Naive B cell (primary cell): Measurements from ENCODE around the gene RACGAP1. TPM values are rescaled to one million over a fixed set of nuclear protein-coding genes. Genes with fewer than 3 reads are reported as not detected.

Experiments
- ATAC-seq, 2 donors: fragments of 150-1000 bp; cut with Tn5 transposase; 2 replicates each; pipeline ENCODE4 v1.10.0; 2021; ENCODE audit warnings: low read depth in 2 of 2, mild to moderate bottlenecking in 2 of 2, moderate library complexity in 2 of 2
- DNase-seq: peaks from one replicate; pipeline ENCODE4 v3.0.0; 2022
- H3K27ac Mint-ChIP-seq, 6 donors: one replicate each; pipeline ENCODE4 v1.8.0; 2020 to 2022; ENCODE audit warnings: mild to moderate bottlenecking in 6 of 6, mixed read lengths in 6 of 6, moderate library complexity in 5 of 6, inconsistent platforms in 2 of 6
- H3K27me3 Mint-ChIP-seq, 3 donors: one replicate each; pipeline ENCODE4 v1.8.0; 2021 to 2022; ENCODE audit warnings: mixed read lengths in 3 of 3, mild to moderate bottlenecking in 1 of 3
- H3K36me3 Mint-ChIP-seq, 2 donors: one replicate each; pipeline ENCODE4 v1.8.0; 2020 to 2022; ENCODE audit warnings: mixed read lengths in 2 of 2, inconsistent platforms in 1 of 2, mild to moderate bottlenecking in 1 of 2
- H3K4me1 Mint-ChIP-seq, 3 donors: one replicate each; pipeline ENCODE4 v1.8.0; 2020 to 2022; ENCODE audit warnings: mixed read lengths in 3 of 3, inconsistent platforms in 1 of 3, mild to moderate bottlenecking in 1 of 3, moderate library complexity in 1 of 3
- H3K4me3 Mint-ChIP-seq, 8 donors: one replicate each; pipeline ENCODE4 v1.8.0; 2020 to 2022; ENCODE audit warnings: mild to moderate bottlenecking in 8 of 8, mixed read lengths in 8 of 8, moderate library complexity in 8 of 8, inconsistent platforms in 2 of 8
- H3K9me3 Mint-ChIP-seq, 7 donors: one replicate each; pipeline ENCODE4 v1.8.0; 2020 to 2022; ENCODE audit warnings: mixed read lengths in 7 of 7, mild to moderate bottlenecking in 5 of 7, inconsistent platforms in 2 of 7, moderate library complexity in 1 of 7
- polyA plus RNA-seq, 6 donors: library from polyadenylated mRNA; unstranded; fragments of 300-500 nt; fragmentation: Illumina TruSeq; gene quantifications; one replicate each; pipeline ENCODE4 v1.2.3, GENCODE V29; 2021; ENCODE audit warnings: low read depth in 6 of 6

Gene RACGAP1
- polyA plus RNA-seq, 6 donors from 2014 or later, result 4.7 to 9.0 (median 8.7) TPM; not detected in 1

DNA sequence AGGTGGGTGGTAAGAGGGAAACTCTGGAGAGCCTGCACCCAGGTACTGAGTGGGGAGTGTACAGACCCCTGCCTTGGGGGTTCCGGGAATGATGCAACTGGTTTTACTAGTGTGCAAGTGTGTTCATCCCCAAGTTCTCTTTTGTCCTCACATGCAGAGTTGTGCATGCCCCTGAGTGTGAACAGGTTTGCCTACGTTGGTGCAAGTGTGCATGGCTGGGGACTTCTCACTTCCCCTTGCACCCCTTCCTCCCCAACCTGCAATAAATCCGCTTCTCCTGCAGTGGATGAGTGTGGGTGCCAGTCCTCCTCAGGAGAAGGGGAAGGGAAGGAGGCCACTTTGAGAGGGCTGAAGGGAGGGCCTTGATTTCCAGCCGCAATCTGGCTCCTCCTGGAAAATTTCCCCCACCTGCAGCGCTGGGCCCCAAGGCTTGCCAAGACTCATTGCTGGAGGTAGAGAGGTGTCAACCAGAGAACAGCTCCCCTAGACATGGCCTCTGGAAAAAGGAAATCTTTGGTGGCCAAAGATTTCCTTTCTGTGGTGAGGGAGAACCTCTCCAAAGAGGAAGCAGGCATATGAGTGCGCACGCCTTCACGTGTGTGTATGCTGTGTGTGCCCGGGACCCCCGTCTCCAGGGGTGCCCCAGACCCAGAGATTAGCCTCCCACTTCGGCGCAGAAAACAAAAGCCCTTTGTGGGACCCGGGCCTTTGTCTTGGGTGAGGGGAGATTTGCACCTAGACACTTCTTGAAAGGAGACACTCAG is 69.2 kb downstream of the RACGAP1 start:
- ATAC-seq, result peak in 1 of 2 donors; percentile 28

GRCh38 chr12:49954863-49955830 is 70.1 kb downstream of the RACGAP1 start:
- peak overlapping the region in 1 of 8 donors; percentile 47 for H3K4me3 Mint-ChIP-seq
- ATAC-seq (no peak), DNase-seq (no peak)
- no peak overlapping the region for H3K27ac Mint-ChIP-seq
- peaks cover 0 to 1% of the 10 kb centered on the region in 2 donors for H3K36me3 Mint-ChIP-seq
- H3K27me3 Mint-ChIP-seq, result peaks cover 65 to 72% (median 66%) of the 10 kb centered on the region in 3 donors
- peaks cover 1 to 4% (median 4%) of the 10 kb centered on the region in 3 donors for H3K4me1 Mint-ChIP-seq
- no peaks in the 10 kb centered on the region for H3K9me3 Mint-ChIP-seq

More for the DNA sequence above, 69.2 kb downstream of the RACGAP1 start:
- Mint-ChIP-seq H3K27ac (no peak overlapping the region), H3K4me3 (no peak overlapping the region), H3K4me1 (peaks cover 8 to 12% (median 11%) of the 10 kb centered on the region in 3 donors), H3K9me3 (peaks cover 0 to 4% (median 0%) of the 10 kb centered on the region in 7 donors), H3K36me3 (peaks cover 4 to 10% of the 10 kb centered on the region in 2 donors), H3K27me3 (peaks cover 73 to 77% (median 75%) of the 10 kb centered on the region in 3 donors)
- DNase-seq, result no peak

DNA sequence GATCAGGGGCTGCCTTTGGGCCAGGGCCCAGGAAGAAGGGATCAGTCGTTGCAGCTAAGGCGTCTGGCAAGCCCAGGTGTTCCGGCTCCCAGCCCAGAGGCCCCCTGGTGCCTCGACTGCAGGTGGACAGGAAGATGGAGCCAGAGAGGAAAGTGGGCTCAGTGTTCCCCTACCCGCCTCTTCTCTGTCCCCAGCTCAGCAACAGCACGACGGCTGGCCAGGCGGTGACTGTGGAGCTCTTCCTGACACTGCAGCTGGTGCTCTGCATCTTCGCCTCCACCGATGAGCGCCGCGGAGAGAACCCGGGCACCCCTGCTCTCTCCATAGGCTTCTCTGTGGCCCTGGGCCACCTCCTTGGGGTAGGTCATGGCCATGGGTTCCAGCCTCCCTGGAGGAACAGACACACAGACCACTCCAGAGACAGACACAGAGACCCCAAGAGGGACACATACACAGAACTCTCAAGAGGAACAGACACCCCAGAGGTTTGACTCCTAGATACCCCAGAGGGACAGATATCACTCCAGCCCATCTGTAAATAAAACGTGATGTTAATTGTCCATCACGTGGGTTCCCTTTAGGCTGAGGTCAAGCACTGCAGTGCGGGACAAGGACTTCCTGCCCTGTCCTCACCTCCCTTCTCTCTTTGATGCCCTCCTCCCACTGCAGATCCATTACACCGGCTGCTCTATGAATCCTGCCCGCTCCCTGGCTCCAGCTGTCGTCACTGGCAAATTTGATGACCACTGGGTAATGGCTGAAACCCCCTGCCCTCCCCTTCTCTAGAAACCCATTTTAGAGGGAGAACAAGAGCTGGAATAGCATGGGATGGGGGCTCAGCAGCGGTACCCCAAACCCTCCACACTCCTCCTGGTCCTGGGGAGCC is 71.1 kb downstream of the RACGAP1 start:
- Mint-ChIP-seq H3K27me3 (peaks cover 56 to 69% (median 65%) of the 10 kb centered on the region in 3 donors), H3K9me3 (no peaks in the 10 kb centered on the region), H3K36me3 (no peaks in the 10 kb centered on the region), H3K4me1 (peaks cover 0 to 3% (median 3%) of the 10 kb centered on the region in 3 donors), H3K4me3 (no peak overlapping the region), H3K27ac (no peak overlapping the region)
- ATAC-seq, result no peak
- DNase-seq, result no peak

GRCh38 chr12:49953151-49953550 is 72.1 kb downstream of the RACGAP1 start:
- no peak for DNase-seq

GRCh38 chr12:49952391-49953055 is 72.8 kb downstream of the RACGAP1 start:
- Mint-ChIP-seq H3K4me1 (peaks cover 0 to 3% (median 3%) of the 10 kb centered on the region in 3 donors), H3K9me3 (no peaks in the 10 kb centered on the region), H3K36me3 (no peaks in the 10 kb centered on the region), H3K27ac (no peak overlapping the region), H3K27me3 (peaks cover 46 to 67% (median 51%) of the 10 kb centered on the region in 3 donors), H3K4me3 (no peak overlapping the region)
- DNase-seq, result no peak
- ATAC-seq, result no peak

More at GRCh38 chr12:49953151-49953550, 72.1 kb downstream of the RACGAP1 start:
- no peak for ATAC-seq
- no peak overlapping the region for H3K27ac Mint-ChIP-seq
- no peak overlapping the region for H3K4me3 Mint-ChIP-seq
- H3K36me3 Mint-ChIP-seq, result no peaks in the 10 kb centered on the region
- no peaks in the 10 kb centered on the region for H3K9me3 Mint-ChIP-seq
- H3K4me1 Mint-ChIP-seq, result peaks cover 0 to 3% (median 3%) of the 10 kb centered on the region in 3 donors
- H3K27me3 Mint-ChIP-seq, result peaks cover 52 to 67% (median 55%) of the 10 kb centered on the region in 3 donors

- H3K4me3 Mint-ChIP-seq, result no peak overlapping the region
- ATAC-seq (no peak), DNase-seq (no peak)
- H3K36me3 Mint-ChIP-seq, result no peaks in the 10 kb centered on the region
- peaks cover 0 to 3% (median 2%) of the 10 kb centered on the region in 3 donors for H3K4me1 Mint-ChIP-seq
- H3K27me3 Mint-ChIP-seq, result peaks cover 37 to 60% (median 42%) of the 10 kb centered on the region in 3 donors
- H3K9me3 Mint-ChIP-seq, result no peaks in the 10 kb centered on the region
- H3K27ac Mint-ChIP-seq, result peak overlapping the region in 1 of 6 donors; percentile 72
Measured at GRCh38 chr12:49951411-49952240, 73.7 kb downstream of the RACGAP1 start.

- peak within 1 kb of the TSS in 2 of 6 donors; percentile 42 to 72 for H3K27ac Mint-ChIP-seq
- no peaks in the 10 kb centered on the region for H3K36me3 Mint-ChIP-seq
- H3K4me1 Mint-ChIP-seq, result peaks cover 3 to 7% (median 4%) of the 10 kb centered on the region in 3 donors
- no peak within 1 kb of the TSS for H3K4me3 Mint-ChIP-seq
- H3K9me3 Mint-ChIP-seq, result no peaks in the 10 kb centered on the region
- ATAC-seq (no peak), DNase-seq (no peak)
- peaks cover 35 to 57% (median 37%) of the 10 kb centered on the region in 3 donors for H3K27me3 Mint-ChIP-seq
Measured at GRCh38 chr12:49950273-49951251, 74.7 kb downstream of the RACGAP1 start, which contains the start of gene AQP2. Gene AQP2 (plus strand): TSS chr12:49950737. CDS start chr12:49950831, 94 bp downstream.

- ATAC-seq (no peak), DNase-seq (no peak)
- Mint-ChIP-seq H3K27ac (peak overlapping the region in 1 of 6 donors; percentile 42), H3K36me3 (no peaks in the 10 kb centered on the region), H3K4me3 (no peak overlapping the region), H3K9me3 (no peaks in the 10 kb centered on the region), H3K4me1 (peaks cover 6 to 13% (median 11%) of the 10 kb centered on the region in 3 donors), H3K27me3 (peaks cover 36 to 59% (median 41%) of the 10 kb centered on the region in 3 donors)
Measured at GRCh38 chr12:49949866-49950265, 75.4 kb downstream of the RACGAP1 start.

GRCh38 chr12:49948866-49949845 is 76.1 kb downstream of the RACGAP1 start:
- no peaks in the 10 kb centered on the region for H3K36me3 Mint-ChIP-seq
- H3K27me3 Mint-ChIP-seq, result peaks cover 29 to 52% (median 40%) of the 10 kb centered on the region in 3 donors
- H3K9me3 Mint-ChIP-seq, result no peaks in the 10 kb centered on the region
- DNase-seq (no peak), ATAC-seq (no peak)
- no peak overlapping the region for H3K4me3 Mint-ChIP-seq
- peak overlapping the region in 1 of 6 donors; percentile 57 for H3K27ac Mint-ChIP-seq
- peaks cover 6 to 13% (median 11%) of the 10 kb centered on the region in 3 donors for H3K4me1 Mint-ChIP-seq
